IMR-90 (cell line): ENCODE measurements around the gene DZIP1. TPM values are rescaled to one million over a fixed set of nuclear protein-coding genes. Genes with fewer than 3 reads are reported as not detected.
A peak's percentile ranks its signal among the peaks of the same experiment; 100 is the strongest.

Experiments
- ATAC-seq: fragments of 200-7000 bp; cut with Tn5 transposase; 2 replicates; pipeline ENCODE4 v1.9.1; 2020; ENCODE audit warnings: low read depth, mild to moderate bottlenecking, moderate library complexity
- BruUV-seq: library from RNA; stranded (reverse); fragments of 400-500 nt; replicated peaks from 2 replicates; lab custom pipeline; 2021; lab: Mats Ljungman, UMichigan
- CTCF ChIA-PET: fragments of 300-600 bp; formaldehyde crosslinking; extraction: SDS; loops from one replicate; lab custom pipeline; 2021; ENCODE audit warnings: antibody characterized with exemption; lab: Yijun Ruan, JAX
- POLR2A ChIA-PET: fragments of 300-600 bp; sonication (Branson Sonifier 250); formaldehyde crosslinking; loops from one replicate; lab custom pipeline; 2022; ENCODE audit warnings: antibody characterized with exemption; ENCODE audit not compliant: unreplicated experiment; lab: Charles Lee
- DNase-seq: peaks from one replicate; pipeline ENCODE4 v3.0.0; 2013
- H2AFZ ChIP-seq: replicated peaks from 2 replicates; pipeline ENCODE3; 2013; ENCODE audit warnings: low read length, mild to moderate bottlenecking; ENCODE audit not compliant: poor library complexity
- H2AK5ac ChIP-seq: 2 replicates; pipeline ENCODE4 v1.6.1; 2013; ENCODE audit warnings: low read depth, low read length, inconsistent platforms
- H2AK9ac ChIP-seq: replicated peaks from 2 replicates; pipeline ENCODE3; 2013; ENCODE audit warnings: mild to moderate bottlenecking, low read depth, low read length, moderate library complexity; ENCODE audit not compliant: poor library complexity
- H2BK120ac ChIP-seq: 2 replicates; pipeline ENCODE4 v1.6.1; 2013; ENCODE audit warnings: low read depth, low read length, inconsistent platforms
- H2BK15ac ChIP-seq: 3 replicates; pipeline ENCODE4 v1.6.1; 2013; ENCODE audit warnings: low read depth, low read length, inconsistent platforms
- H2BK20ac ChIP-seq: 2 replicates; pipeline ENCODE4 v1.6.1; 2013; ENCODE audit warnings: low read depth, mild to moderate bottlenecking, inconsistent platforms, low read length, moderate library complexity
- H2BK5ac ChIP-seq: 2 replicates; pipeline ENCODE4 v1.6.1; 2013; ENCODE audit warnings: mild to moderate bottlenecking, low read depth, low read length, inconsistent platforms; ENCODE audit not compliant: poor library complexity, severe bottlenecking
- H3K14ac ChIP-seq: replicated peaks from 2 replicates; pipeline ENCODE4 v1.6.1; 2013; ENCODE audit warnings: low read depth, low read length, inconsistent platforms
- H3K18ac ChIP-seq: 2 replicates; pipeline ENCODE4 v1.6.1; 2013; ENCODE audit warnings: low read depth, low read length, control low read depth
- H3K23ac ChIP-seq: 2 replicates; pipeline ENCODE4 v1.6.1; 2013; ENCODE audit warnings: low read depth, low read length, inconsistent platforms
- H3K27ac ChIP-seq: 2 replicates; pipeline ENCODE4 v1.5.1; 2013; ENCODE audit warnings: mild to moderate bottlenecking, control low read depth, low read length; ENCODE audit not compliant: insufficient read depth
- H3K27me3 ChIP-seq: 2 replicates; pipeline ENCODE4 v1.6.1; 2013; ENCODE audit warnings: low read length; ENCODE audit not compliant: control insufficient read depth, insufficient read depth
- H3K36me3 ChIP-seq: 2 replicates; pipeline ENCODE4 v1.6.1; 2013; ENCODE audit warnings: low read length, mixed read lengths; ENCODE audit not compliant: control insufficient read depth, insufficient read depth
- H3K4ac ChIP-seq: 2 replicates; pipeline ENCODE4 v1.6.1; 2013; ENCODE audit warnings: low read depth, low read length, inconsistent platforms
- H3K4me1 ChIP-seq: 2 replicates; pipeline ENCODE4 v1.6.1; 2013; ENCODE audit warnings: low read length, mixed read lengths; ENCODE audit not compliant: control insufficient read depth, insufficient read depth
- H3K4me2 ChIP-seq: 2 replicates; pipeline ENCODE4 v1.6.1; 2013; ENCODE audit warnings: low read depth, mild to moderate bottlenecking, control low read depth, low read length, moderate library complexity
- H3K4me3 ChIP-seq: 2 replicates; pipeline ENCODE4 v1.5.1; 2013; ENCODE audit warnings: low read depth, mild to moderate bottlenecking, control low read depth, low read length, moderate library complexity; ENCODE audit not compliant: insufficient read depth
- H3K56ac ChIP-seq: 2 replicates; pipeline ENCODE4 v1.6.1; 2013; ENCODE audit warnings: low read length, inconsistent platforms; ENCODE audit not compliant: insufficient read depth; ENCODE audit errors: extremely low read depth
- H3K79me1 ChIP-seq, 2 experiments: 2 replicates each; pipeline ENCODE4 v1.6.1; 2013; ENCODE audit warnings: low read length in 2 of 2, inconsistent platforms in 1 of 2, low read depth in 1 of 2
- H3K9ac ChIP-seq: 2 replicates; pipeline ENCODE4 v1.6.1; 2013; ENCODE audit warnings: low read depth, low read length, control low read depth
- H3K9me1 ChIP-seq: 2 replicates; pipeline ENCODE4 v1.6.1; 2013; ENCODE audit warnings: low read length, inconsistent platforms; ENCODE audit not compliant: insufficient read depth
- H3K9me3 ChIP-seq: 2 replicates; pipeline ENCODE4 v1.6.1; 2013; ENCODE audit warnings: low read length; ENCODE audit not compliant: control insufficient read depth, insufficient read depth
- H4K20me1 ChIP-seq: 2 replicates; pipeline ENCODE4 v1.6.1; 2013; ENCODE audit warnings: low read length, inconsistent platforms; ENCODE audit not compliant: insufficient read depth
- H4K5ac ChIP-seq: 2 replicates; pipeline ENCODE4 v1.6.1; 2013; ENCODE audit warnings: mild to moderate bottlenecking, low read depth, low read length, control low read depth
- H4K8ac ChIP-seq, 2 experiments: 2 replicates each; pipeline ENCODE4 v1.6.1; 2013; ENCODE audit warnings: low read depth in 2 of 2, low read length in 2 of 2, control low read depth in 1 of 2, inconsistent platforms in 1 of 2
- H4K91ac ChIP-seq: 2 replicates; pipeline ENCODE4 v1.6.1; 2013; ENCODE audit warnings: low read depth, low read length, inconsistent platforms; ENCODE audit not compliant: insufficient read depth
- BHLHE40 ChIP-seq: fragments of 150-350 bp; IDR thresholded peaks from 2 replicates; pipeline ENCODE4 v1.6.1; 2016; ENCODE audit warnings: mild to moderate bottlenecking, low read depth, low read length
- CHD1 ChIP-seq: IDR thresholded peaks from 2 replicates; pipeline ENCODE4 v1.6.1; 2012; ENCODE audit warnings: low read depth, low read length, improper control_type of control experiment
- FOS ChIP-seq: fragments of 150-350 bp; IDR thresholded peaks from 2 replicates; pipeline ENCODE4 v1.6.1; 2016; ENCODE audit warnings: low read depth, low read length
- MAZ ChIP-seq: IDR thresholded peaks from 2 replicates; pipeline ENCODE4 v1.6.1; 2012; ENCODE audit warnings: low read depth, mild to moderate bottlenecking, low read length, improper control_type of control experiment, moderate library complexity, borderline replicate concordance
- MXI1 ChIP-seq: IDR thresholded peaks from 2 replicates; pipeline ENCODE4 v1.6.1; 2012; ENCODE audit warnings: low read depth, mild to moderate bottlenecking, low read length, moderate library complexity, borderline replicate concordance
- NFE2L2 ChIP-seq: fragments of 150-350 bp; IDR thresholded peaks from 2 replicates; pipeline ENCODE4 v1.6.1; 2016; ENCODE audit warnings: low read depth, mild to moderate bottlenecking, low read length
- POLR2A ChIP-seq: IDR thresholded peaks from 2 replicates; pipeline ENCODE4 v1.6.1; 2012; ENCODE audit warnings: mild to moderate bottlenecking, low read depth, low read length
- RAD21 ChIP-seq: IDR thresholded peaks from 2 replicates; pipeline ENCODE4 v1.6.1; 2012; ENCODE audit warnings: low read length, improper control_type of control experiment
- RCOR1 ChIP-seq: IDR thresholded peaks from 2 replicates; pipeline ENCODE4 v1.6.1; 2012; ENCODE audit warnings: mild to moderate bottlenecking, low read length, improper control_type of control experiment; ENCODE audit not compliant: insufficient replicate concordance
- RFX5 ChIP-seq: IDR thresholded peaks from 2 replicates; pipeline ENCODE4 v1.8.0; 2012; ENCODE audit warnings: low read depth, mild to moderate bottlenecking, low read length, moderate library complexity
- WGBS, 2 experiments: methylation state at CpG; one replicate each; pipeline versions ENCODE4 v1.1.5 to v1.1.7; 2013; ENCODE audit warnings: missing lambda C conversion rate in 2 of 2; ENCODE audit not compliant: insufficient read length in 1 of 2; ENCODE audit errors: extremely low coverage in 2 of 2; 5-methylcytosine and 5-hydroxymethylcytosine counted together
- dilution Hi-C: fragments of 300-500 bp; cut with HindIII; formaldehyde crosslinking; loops from one replicate; pipeline ENCODE4 v1.14.3; 2018; ENCODE audit warnings: low sequenced_read_pairs; ENCODE audit not compliant: unreplicated experiment
- in situ Hi-C: fragments of 300-500 bp; cut with MboI; formaldehyde crosslinking; loops from 3 replicates; pipeline ENCODE4 v1.14.3; 2019; ENCODE audit warnings: low sequenced_read_pairs, inconsistent platforms, mixed read lengths
- intact Hi-C: fragments of 100-400 bp; cut with micrococcal nuclease; formaldehyde crosslinking; loops from 2 replicates; pipeline ENCODE4 v1.10.0; 2022
- polyA plus RNA-seq, 3 experiments: library from polyadenylated mRNA; depleted of rRNA; stranded (reverse); fragments of >200 nt; gene quantifications; 2 replicates each; pipeline ENCODE4 v1.2.3, GENCODE V29; 2012; ENCODE audit warnings: low replicate concordance in 1 of 3
- total RNA-seq: library from RNA; depleted of rRNA; stranded (reverse); fragments of >200 nt; gene quantifications from 2 replicates; pipeline ENCODE4 v1.2.3, GENCODE V29; 2012
- TF ChIP-seq, protein P1 (sequence below): fragments of 150-350 bp; IDR thresholded peaks from 2 replicates; pipeline ENCODE4 v1.6.1; 2016; ENCODE audit warnings: low read depth, mild to moderate bottlenecking, low read length, moderate library complexity, borderline replicate concordance
- TF ChIP-seq, protein P2 (sequence below): conservative IDR thresholded peaks from 2 replicates; pipeline ENCODE4 v1.5.1; 2012; ENCODE audit warnings: mild to moderate bottlenecking, low read depth, low read length, improper control_type of control experiment
- TF ChIP-seq, protein P3 (sequence below): fragments of 150-350 bp; IDR thresholded peaks from 2 replicates; pipeline ENCODE4 v1.6.1; 2017; ENCODE audit warnings: mild to moderate bottlenecking, antibody characterized with exemption, low read length, low read depth

The DZIP1 gene
- total and polyA plus RNA-seq, 2 of the 4 experiments (the other 2 are of a cell fraction), result 12.2 to 15.9 TPM

DNA sequence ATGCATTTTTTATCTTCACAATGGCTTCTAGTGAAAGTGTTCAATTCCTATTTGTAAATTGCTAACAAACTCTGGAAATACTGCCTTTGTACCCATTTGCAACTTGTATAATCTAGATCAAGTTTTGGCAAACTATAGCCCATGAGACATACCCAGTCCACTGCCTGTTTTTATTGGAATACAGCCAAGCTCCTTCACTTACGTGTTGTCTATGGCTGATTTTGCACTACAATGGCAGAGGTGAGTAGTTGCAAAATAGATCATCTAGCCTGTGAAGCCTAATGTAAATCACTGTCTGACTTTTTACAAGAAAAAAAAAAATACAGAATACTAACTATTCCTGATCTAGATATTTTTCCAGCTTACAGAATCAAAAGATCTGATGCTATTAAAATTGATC, 37.1 kb downstream of the DZIP1 start:
- no peak overlapping the region for H3K18ac ChIP-seq
- H4K91ac ChIP-seq, result no peak overlapping the region
- no peak overlapping the region for H2BK120ac ChIP-seq
- H3K4me1 ChIP-seq, result peaks cover 4% of the 10 kb centered on the region; the same call in 1 of the 2 replicates
- CTCF ChIA-PET, result interaction anchor here (0.8 kb wide), 1 partner anchor 16 kb away, joined by 4 read pairs; no protein-coding TSS in a partner anchor
- peaks cover 0 to 5% of the 10 kb centered on the region in 2 experiments; a peak in 1 of 4 replicates for H3K79me1 ChIP-seq
- no peak overlapping the region for H3K4me3 ChIP-seq
- no peak overlapping the region for H3K14ac ChIP-seq
- H3K9me3 ChIP-seq, result no peaks in the 10 kb centered on the region
- TF ChIP-seq NFE2L2 (no peak), RAD21 (no peak), RFX5 (no peak), FOS (no peak), MXI1 (no peak), POLR2A (no peak), BHLHE40 (no peak), CHD1 (no peak), MAZ (no peak), RCOR1 (no peak)
- TF ChIP-seq, protein P1, sequence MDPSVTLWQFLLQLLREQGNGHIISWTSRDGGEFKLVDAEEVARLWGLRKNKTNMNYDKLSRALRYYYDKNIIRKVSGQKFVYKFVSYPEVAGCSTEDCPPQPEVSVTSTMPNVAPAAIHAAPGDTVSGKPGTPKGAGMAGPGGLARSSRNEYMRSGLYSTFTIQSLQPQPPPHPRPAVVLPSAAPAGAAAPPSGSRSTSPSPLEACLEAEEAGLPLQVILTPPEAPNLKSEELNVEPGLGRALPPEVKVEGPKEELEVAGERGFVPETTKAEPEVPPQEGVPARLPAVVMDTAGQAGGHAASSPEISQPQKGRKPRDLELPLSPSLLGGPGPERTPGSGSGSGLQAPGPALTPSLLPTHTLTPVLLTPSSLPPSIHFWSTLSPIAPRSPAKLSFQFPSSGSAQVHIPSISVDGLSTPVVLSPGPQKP, result no peak
- TF ChIP-seq, protein P2, sequence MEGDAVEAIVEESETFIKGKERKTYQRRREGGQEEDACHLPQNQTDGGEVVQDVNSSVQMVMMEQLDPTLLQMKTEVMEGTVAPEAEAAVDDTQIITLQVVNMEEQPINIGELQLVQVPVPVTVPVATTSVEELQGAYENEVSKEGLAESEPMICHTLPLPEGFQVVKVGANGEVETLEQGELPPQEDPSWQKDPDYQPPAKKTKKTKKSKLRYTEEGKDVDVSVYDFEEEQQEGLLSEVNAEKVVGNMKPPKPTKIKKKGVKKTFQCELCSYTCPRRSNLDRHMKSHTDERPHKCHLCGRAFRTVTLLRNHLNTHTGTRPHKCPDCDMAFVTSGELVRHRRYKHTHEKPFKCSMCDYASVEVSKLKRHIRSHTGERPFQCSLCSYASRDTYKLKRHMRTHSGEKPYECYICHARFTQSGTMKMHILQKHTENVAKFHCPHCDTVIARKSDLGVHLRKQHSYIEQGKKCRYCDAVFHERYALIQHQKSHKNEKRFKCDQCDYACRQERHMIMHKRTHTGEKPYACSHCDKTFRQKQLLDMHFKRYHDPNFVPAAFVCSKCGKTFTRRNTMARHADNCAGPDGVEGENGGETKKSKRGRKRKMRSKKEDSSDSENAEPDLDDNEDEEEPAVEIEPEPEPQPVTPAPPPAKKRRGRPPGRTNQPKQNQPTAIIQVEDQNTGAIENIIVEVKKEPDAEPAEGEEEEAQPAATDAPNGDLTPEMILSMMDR, result no peak
- TF ChIP-seq, protein P3, sequence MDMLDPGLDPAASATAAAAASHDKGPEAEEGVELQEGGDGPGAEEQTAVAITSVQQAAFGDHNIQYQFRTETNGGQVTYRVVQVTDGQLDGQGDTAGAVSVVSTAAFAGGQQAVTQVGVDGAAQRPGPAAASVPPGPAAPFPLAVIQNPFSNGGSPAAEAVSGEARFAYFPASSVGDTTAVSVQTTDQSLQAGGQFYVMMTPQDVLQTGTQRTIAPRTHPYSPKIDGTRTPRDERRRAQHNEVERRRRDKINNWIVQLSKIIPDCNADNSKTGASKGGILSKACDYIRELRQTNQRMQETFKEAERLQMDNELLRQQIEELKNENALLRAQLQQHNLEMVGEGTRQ, result no peak
- H2BK20ac ChIP-seq, result no peak overlapping the region
- POLR2A ChIA-PET, result no interaction called here
- no peak overlapping the region for H3K4ac ChIP-seq
- H3K9me1 ChIP-seq, result peaks cover 13% of the 10 kb centered on the region
- H3K9ac ChIP-seq, result no peak overlapping the region
- dilution Hi-C loops (no loop called here), intact Hi-C loops (no loop called here), in situ Hi-C loops (no loop called here)
- BruUV-seq, result no TSS peak
- H3K56ac ChIP-seq, result no peak overlapping the region
- no peak overlapping the region for H2BK15ac ChIP-seq
- H2AK5ac ChIP-seq, result no peak overlapping the region
- DNase-seq (peak; percentile 64), ATAC-seq (no peak)
- WGBS, 2 experiments, result no CpG with 5 or more reads among the region's 1 CpG
- H2AFZ ChIP-seq, result no peak overlapping the region
- no peak overlapping the region for H4K5ac ChIP-seq
- H3K23ac ChIP-seq, result no peak overlapping the region
- H2AK9ac ChIP-seq, result no peak overlapping the region
- no peak overlapping the region for H3K4me2 ChIP-seq
- H3K27ac ChIP-seq, result no peak overlapping the region
- H3K36me3 ChIP-seq, result peaks cover 33% of the 10 kb centered on the region
- no peak overlapping the region for H2BK5ac ChIP-seq
- H4K20me1 ChIP-seq, result peaks cover 6% of the 10 kb centered on the region
- H3K27me3 ChIP-seq, result no peaks in the 10 kb centered on the region
- H4K8ac ChIP-seq, result no peak overlapping the region
